Ishikawa (cell line): ENCODE results near the gene ABCB11.

Experiments used
- CEBPB ChIP-seq: IDR thresholded peaks from 2 replicates; pipeline ENCODE4 v1.6.1; 2012
- CREB1 ChIP-seq: IDR thresholded peaks from 2 replicates; pipeline ENCODE4 v1.6.1; 2012; ENCODE audit warnings: low read depth
- EGR1 ChIP-seq: IDR thresholded peaks from 2 replicates; pipeline ENCODE4 v1.6.1; 2012
- EP300 ChIP-seq: IDR thresholded peaks from 2 replicates; pipeline ENCODE4 v1.6.1; 2012; ENCODE audit warnings: borderline replicate concordance
- FOXM1 ChIP-seq: IDR thresholded peaks from 2 replicates; pipeline ENCODE4 v1.6.1; 2012; ENCODE audit warnings: low read depth, borderline replicate concordance
- MAX ChIP-seq: IDR thresholded peaks from 2 replicates; pipeline ENCODE4 v1.6.1; 2012
- NFIC ChIP-seq: IDR thresholded peaks from 2 replicates; pipeline ENCODE4 v1.6.1; 2012
- RAD21 ChIP-seq: IDR thresholded peaks from 2 replicates; pipeline ENCODE4 v1.6.1; 2012; ENCODE audit warnings: low read depth
- REST ChIP-seq: IDR thresholded peaks from 2 replicates; pipeline ENCODE4 v1.6.1; 2012; ENCODE audit warnings: low read depth, mild to moderate bottlenecking
- TAF1 ChIP-seq: IDR thresholded peaks from 2 replicates; pipeline ENCODE4 v1.6.1; 2012; ENCODE audit warnings: low read depth, mild to moderate bottlenecking
- TCF12 ChIP-seq: IDR thresholded peaks from 2 replicates; pipeline ENCODE4 v1.6.1; 2012; ENCODE audit warnings: low read depth
- TEAD4 ChIP-seq: IDR thresholded peaks from 2 replicates; pipeline ENCODE4 v1.6.1; 2012
- USF1 ChIP-seq: IDR thresholded peaks from 2 replicates; pipeline ENCODE4 v1.6.1; 2012
- YY1 ChIP-seq: IDR thresholded peaks from 2 replicates; pipeline ENCODE4 v1.6.1; 2012; ENCODE audit warnings: low read depth
- ZBTB7A ChIP-seq: IDR thresholded peaks from 2 replicates; pipeline ENCODE4 v1.6.1; 2012; ENCODE audit warnings: low read depth

Gene ABCB11

GRCh38 chr2:169007941-169008340 is 23.2 kb downstream of the ABCB11 start:
- no peak for TF ChIP-seq CREB1
- TF ChIP-seq TCF12, result no peak
- TF ChIP-seq TEAD4, result no peak
- TF ChIP-seq RAD21, result no peak
- no peak for TF ChIP-seq MAX
- TF ChIP-seq CEBPB, result no peak
- no peak for TF ChIP-seq REST
- no peak for TF ChIP-seq EGR1
- no peak for TF ChIP-seq EP300
- no peak for TF ChIP-seq YY1
- TF ChIP-seq TAF1, result no peak
- no peak for TF ChIP-seq FOXM1
- TF ChIP-seq NFIC, result no peak
- TF ChIP-seq ZBTB7A, result no peak

GRCh38 chr2:169007356-169007755 is 23.8 kb downstream of the ABCB11 start:
- TF ChIP-seq TCF12, result no peak
- no peak for TF ChIP-seq FOXM1
- no peak for TF ChIP-seq MAX
- no peak for TF ChIP-seq NFIC
- no peak for TF ChIP-seq CREB1
- no peak for TF ChIP-seq TEAD4

GRCh38 chr2:169006665-169007064 is 24.5 kb downstream of the ABCB11 start:
- TF ChIP-seq REST (no peak), MAX (no peak), TAF1 (no peak), CEBPB (no peak), CREB1 (no peak), ZBTB7A (no peak), YY1 (no peak), EGR1 (no peak), USF1 (no peak), RAD21 (no peak), NFIC (no peak)

- no peak for TF ChIP-seq YY1
- no peak for TF ChIP-seq CREB1
- TF ChIP-seq EGR1, result no peak
- TF ChIP-seq CEBPB, result no peak
- TF ChIP-seq EP300, result no peak
- no peak for TF ChIP-seq REST
- TF ChIP-seq TAF1, result no peak
- TF ChIP-seq USF1, result no peak
- TF ChIP-seq TCF12, result no peak
- no peak for TF ChIP-seq MAX
- no peak for TF ChIP-seq FOXM1
- TF ChIP-seq ZBTB7A, result no peak
- TF ChIP-seq TEAD4, result no peak
- TF ChIP-seq RAD21, result no peak
- no peak for TF ChIP-seq NFIC
These were observed 25.1 kb downstream of the ABCB11 start for GRCh38 chr2:169005994-169006393.

- no peak for TF ChIP-seq EP300
- no peak for TF ChIP-seq CEBPB
These were observed 26.0 kb downstream of the ABCB11 start for GRCh38 chr2:169005080-169005598.
